Ishikawa (cell line): ENCODE data around the gene UBTD2.

Experiments
- CEBPB ChIP-seq: IDR thresholded peaks from 2 replicates; pipeline ENCODE4 v1.6.1; 2012
- CREB1 ChIP-seq: IDR thresholded peaks from 2 replicates; pipeline ENCODE4 v1.6.1; 2012; ENCODE audit warnings: low read depth
- EGR1 ChIP-seq: IDR thresholded peaks from 2 replicates; pipeline ENCODE4 v1.6.1; 2012
- EP300 ChIP-seq: IDR thresholded peaks from 2 replicates; pipeline ENCODE4 v1.6.1; 2012; ENCODE audit warnings: borderline replicate concordance
- MAX ChIP-seq: IDR thresholded peaks from 2 replicates; pipeline ENCODE4 v1.6.1; 2012
- NFIC ChIP-seq: IDR thresholded peaks from 2 replicates; pipeline ENCODE4 v1.6.1; 2012
- REST ChIP-seq: IDR thresholded peaks from 2 replicates; pipeline ENCODE4 v1.6.1; 2012; ENCODE audit warnings: low read depth, mild to moderate bottlenecking
- TAF1 ChIP-seq: IDR thresholded peaks from 2 replicates; pipeline ENCODE4 v1.6.1; 2012; ENCODE audit warnings: low read depth, mild to moderate bottlenecking
- TCF12 ChIP-seq: IDR thresholded peaks from 2 replicates; pipeline ENCODE4 v1.6.1; 2012; ENCODE audit warnings: low read depth
- USF1 ChIP-seq: IDR thresholded peaks from 2 replicates; pipeline ENCODE4 v1.6.1; 2012

DNA sequence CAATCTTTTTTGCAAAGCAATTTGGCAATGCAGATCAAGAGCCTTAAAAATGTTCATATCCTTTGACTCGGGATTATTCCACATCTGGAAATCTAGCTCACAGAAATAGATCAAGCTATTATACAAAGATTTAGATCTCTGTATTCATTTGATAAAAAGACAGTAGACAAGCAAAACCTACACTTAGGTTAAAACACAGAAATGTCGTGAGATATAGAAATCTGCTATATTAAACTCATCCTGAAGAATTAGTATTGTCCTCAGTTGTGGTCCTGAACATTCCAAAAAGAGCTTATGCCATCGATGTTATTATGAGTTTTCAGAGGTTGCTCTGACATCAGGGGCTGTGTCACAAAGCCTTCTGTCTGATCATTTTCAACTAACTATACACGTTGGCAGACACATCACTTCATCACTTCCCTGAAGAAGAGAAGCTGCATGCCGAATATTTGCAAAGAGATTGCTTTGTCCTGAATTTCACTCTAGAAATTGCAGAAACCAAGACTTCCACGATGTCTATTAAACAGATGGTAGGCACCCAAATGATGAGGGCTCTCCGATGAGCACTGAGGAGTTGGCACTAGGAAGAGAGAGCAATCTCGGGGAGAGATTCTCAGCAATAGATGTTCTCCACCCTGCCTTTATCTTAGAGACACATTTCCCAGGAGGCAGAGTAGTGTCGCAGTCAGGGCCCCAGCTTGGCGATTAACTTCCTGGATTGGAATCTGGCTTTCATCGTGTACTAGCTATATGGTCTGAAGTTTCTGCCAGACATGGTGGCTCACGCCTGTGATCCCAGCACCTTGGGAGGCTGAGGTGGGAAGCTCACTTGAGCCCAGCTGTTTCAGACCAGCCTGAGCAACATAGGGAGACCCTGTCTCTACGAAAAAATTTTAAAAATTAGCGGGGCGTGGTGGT, 1.9 kb upstream of the UBTD2 start:
- no peak for TF ChIP-seq MAX
- no peak for TF ChIP-seq CEBPB
- no peak for TF ChIP-seq EP300
- no peak for TF ChIP-seq NFIC
- no peak for TF ChIP-seq TCF12
- no peak for TF ChIP-seq USF1
- no peak for TF ChIP-seq REST
- no peak for TF ChIP-seq CREB1
- TF ChIP-seq EGR1: no peak
- no peak for TF ChIP-seq TAF1
